A549 (cell line): ENCODE data around the gene SORCS2.

Experiments
- CEBPB ChIP-seq, 2 experiments: fragments of >200 bp in 1 of 2; sonication (Bioruptor Twin) in 1 of 2; formaldehyde crosslinking in 1 of 2; IDR thresholded peaks; 2 replicates each; pipeline ENCODE4 v1.6.1; 2012 to 2016
- EP300 ChIP-seq, 2 experiments: fragments of >200 bp; sonication (Bioruptor Twin); formaldehyde crosslinking; IDR thresholded peaks; 2 replicates in 1 of 2; 3 replicates in 1 of 2; pipeline ENCODE4 v1.6.1; 2016 to 2017
- FOSL2 ChIP-seq, 2 experiments: fragments of 450-650 bp in 1 of 2; fragments of >200 bp in 1 of 2; sonication (Bioruptor Twin) in 1 of 2; formaldehyde crosslinking; IDR thresholded peaks; 2 replicates each; pipeline versions ENCODE4 v1.5.0 to v1.6.1; 2016 to 2020; ENCODE audit warnings: mild to moderate bottlenecking in 1 of 2, moderate library complexity in 1 of 2
- MAZ ChIP-seq: fragments of 150-350 bp; IDR thresholded peaks from 2 replicates; pipeline ENCODE4 v1.6.1; 2014; ENCODE audit warnings: antibody characterized with exemption, low read depth, low read length, borderline replicate concordance
- POLR2A ChIP-seq: IDR thresholded peaks from 2 replicates; pipeline ENCODE4 v1.6.1; 2012; ENCODE audit warnings: mild to moderate bottlenecking, low read length
- POLR2AphosphoS2 ChIP-seq: conservative IDR thresholded peaks from 2 replicates; pipeline ENCODE4 v1.6.1; 2012; ENCODE audit warnings: low read length, improper control_type of control experiment, inconsistent platforms
- RAD21 ChIP-seq, 2 experiments: fragments of >200 bp in 1 of 2; sonication (Bioruptor Twin) in 1 of 2; formaldehyde crosslinking in 1 of 2; IDR thresholded peaks in 1 of 2; conservative IDR thresholded peaks in 1 of 2; 2 replicates in 1 of 2; 3 replicates in 1 of 2; pipeline ENCODE4 v1.6.1; 2012 to 2018; ENCODE audit warnings: inconsistent platforms in 1 of 2
- RFX5 ChIP-seq: fragments of 450-650 bp; IDR thresholded peaks from 2 replicates; pipeline ENCODE4 v1.7.1; 2014; ENCODE audit warnings: antibody characterized with exemption, mild to moderate bottlenecking, moderate library complexity
- SMC3 ChIP-seq: fragments of >200 bp; sonication (Bioruptor Twin); formaldehyde crosslinking; IDR thresholded peaks from 3 replicates; pipeline ENCODE4 v1.6.1; 2018; ENCODE audit warnings: inconsistent platforms
- TF ChIP-seq, protein P1 (sequence below): fragments of >200 bp; sonication (Bioruptor Twin); formaldehyde crosslinking; IDR thresholded peaks from 3 replicates; pipeline ENCODE4 v1.5.1; 2016
- TF ChIP-seq, protein P2 (sequence below): IDR thresholded peaks from 2 replicates; pipeline ENCODE4 v1.6.1; 2012
- TF ChIP-seq, protein P3 (sequence below): fragments of >200 bp; sonication (Bioruptor Twin); formaldehyde crosslinking; IDR thresholded peaks from 3 replicates; pipeline ENCODE4 v1.6.1; 2016
- TF ChIP-seq, protein P4 (sequence below): fragments of 250-450 bp; sonication (Bioruptor Pico); IDR thresholded peaks from 2 replicates; pipeline ENCODE4 v1.5.0; 2020; ENCODE audit warnings: low read depth, mild to moderate bottlenecking, moderate library complexity

DNA sequence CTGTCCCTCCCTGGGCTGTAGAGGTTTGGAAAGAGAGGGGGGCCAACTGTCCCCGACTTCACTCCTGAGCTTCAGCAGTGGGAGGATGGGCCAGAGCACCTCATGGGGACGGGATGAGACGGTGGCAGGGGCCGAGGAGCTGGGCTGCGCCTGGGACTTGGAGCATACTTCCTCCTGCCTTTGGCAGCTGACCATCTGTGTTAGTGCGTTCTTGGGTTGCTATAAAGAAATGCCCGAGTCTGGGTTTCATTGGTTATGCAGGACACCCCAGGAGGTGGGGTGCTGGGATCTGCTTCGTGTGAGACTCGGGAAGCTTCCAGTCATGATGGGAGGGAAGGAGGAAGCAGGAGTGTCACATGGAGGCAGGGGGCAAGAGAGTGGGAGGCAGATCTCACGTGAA lies 235.0 kb downstream of the SORCS2 start:
- TF ChIP-seq EP300 (IDR thresholded peaks at IDR 0.05) (no peak), CEBPB (IDR thresholded peaks at IDR 0.05) (no peak), RAD21 (conservative IDR thresholded peaks at IDR 0.05 in 1 of 2, IDR thresholded peaks at IDR 0.05 in 1 of 2) (no peak), MAZ (no peak), SMC3 (no peak), POLR2A (no peak), FOSL2 (IDR thresholded peaks at IDR 0.05) (no peak), FOSL2 (CRISPR knock-in tag; IDR thresholded peaks at IDR 0.05) (no peak), RFX5 (no peak), POLR2AphosphoS2 (no peak)
- TF ChIP-seq, protein P1, sequence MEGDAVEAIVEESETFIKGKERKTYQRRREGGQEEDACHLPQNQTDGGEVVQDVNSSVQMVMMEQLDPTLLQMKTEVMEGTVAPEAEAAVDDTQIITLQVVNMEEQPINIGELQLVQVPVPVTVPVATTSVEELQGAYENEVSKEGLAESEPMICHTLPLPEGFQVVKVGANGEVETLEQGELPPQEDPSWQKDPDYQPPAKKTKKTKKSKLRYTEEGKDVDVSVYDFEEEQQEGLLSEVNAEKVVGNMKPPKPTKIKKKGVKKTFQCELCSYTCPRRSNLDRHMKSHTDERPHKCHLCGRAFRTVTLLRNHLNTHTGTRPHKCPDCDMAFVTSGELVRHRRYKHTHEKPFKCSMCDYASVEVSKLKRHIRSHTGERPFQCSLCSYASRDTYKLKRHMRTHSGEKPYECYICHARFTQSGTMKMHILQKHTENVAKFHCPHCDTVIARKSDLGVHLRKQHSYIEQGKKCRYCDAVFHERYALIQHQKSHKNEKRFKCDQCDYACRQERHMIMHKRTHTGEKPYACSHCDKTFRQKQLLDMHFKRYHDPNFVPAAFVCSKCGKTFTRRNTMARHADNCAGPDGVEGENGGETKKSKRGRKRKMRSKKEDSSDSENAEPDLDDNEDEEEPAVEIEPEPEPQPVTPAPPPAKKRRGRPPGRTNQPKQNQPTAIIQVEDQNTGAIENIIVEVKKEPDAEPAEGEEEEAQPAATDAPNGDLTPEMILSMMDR, result no peak
- TF ChIP-seq, protein P2, sequence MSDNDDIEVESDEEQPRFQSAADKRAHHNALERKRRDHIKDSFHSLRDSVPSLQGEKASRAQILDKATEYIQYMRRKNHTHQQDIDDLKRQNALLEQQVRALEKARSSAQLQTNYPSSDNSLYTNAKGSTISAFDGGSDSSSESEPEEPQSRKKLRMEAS, result no peak
- TF ChIP-seq, protein P3, sequence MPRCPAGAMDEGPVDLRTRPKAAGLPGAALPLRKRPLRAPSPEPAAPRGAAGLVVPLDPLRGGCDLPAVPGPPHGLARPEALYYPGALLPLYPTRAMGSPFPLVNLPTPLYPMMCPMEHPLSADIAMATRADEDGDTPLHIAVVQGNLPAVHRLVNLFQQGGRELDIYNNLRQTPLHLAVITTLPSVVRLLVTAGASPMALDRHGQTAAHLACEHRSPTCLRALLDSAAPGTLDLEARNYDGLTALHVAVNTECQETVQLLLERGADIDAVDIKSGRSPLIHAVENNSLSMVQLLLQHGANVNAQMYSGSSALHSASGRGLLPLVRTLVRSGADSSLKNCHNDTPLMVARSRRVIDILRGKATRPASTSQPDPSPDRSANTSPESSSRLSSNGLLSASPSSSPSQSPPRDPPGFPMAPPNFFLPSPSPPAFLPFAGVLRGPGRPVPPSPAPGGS, result no peak
- TF ChIP-seq, protein P4, sequence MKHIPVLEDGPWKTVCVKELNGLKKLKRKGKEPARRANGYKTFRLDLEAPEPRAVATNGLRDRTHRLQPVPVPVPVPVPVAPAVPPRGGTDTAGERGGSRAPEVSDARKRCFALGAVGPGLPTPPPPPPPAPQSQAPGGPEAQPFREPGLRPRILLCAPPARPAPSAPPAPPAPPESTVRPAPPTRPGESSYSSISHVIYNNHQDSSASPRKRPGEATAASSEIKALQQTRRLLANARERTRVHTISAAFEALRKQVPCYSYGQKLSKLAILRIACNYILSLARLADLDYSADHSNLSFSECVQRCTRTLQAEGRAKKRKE, result no peak
